Esophagus muscularis mucosa (tissue), 4 donors: ENCODE results near the gene GCLC.

Source experiments
- CTCF ChIP-seq, 3 experiments: fragments of 200-600 bp in 2 of 3; fragments of 450-650 bp in 1 of 3; sonication (generic) in 2 of 3; IDR thresholded peaks; one replicate each; pipeline ENCODE4 v1.5.1; 2017 to 2019; ENCODE audit warnings: antibody characterized with exemption in 3 of 3, mild to moderate bottlenecking in 2 of 3, moderate library complexity in 1 of 3
- EP300 ChIP-seq: sonication (generic); formaldehyde crosslinking; IDR thresholded peaks from one replicate; pipeline ENCODE4 v1.6.1; 2017; ENCODE audit warnings: antibody characterized with exemption
- POLR2A ChIP-seq: fragments of 450-650 bp; IDR thresholded peaks from one replicate; pipeline ENCODE4 v1.6.1; 2017; ENCODE audit warnings: antibody characterized with exemption, moderate library complexity, mild to moderate bottlenecking, low read depth
- POLR2AphosphoS5 ChIP-seq, 2 donors: sonication (generic); formaldehyde crosslinking; IDR thresholded peaks; one replicate each; pipeline ENCODE4 v1.6.1; 2017; ENCODE audit warnings: antibody characterized with exemption in 2 of 2

- TF ChIP-seq POLR2A = no peak
- no peak for TF ChIP-seq CTCF (IDR thresholded peaks at IDR 0.05)
- no peak for TF ChIP-seq POLR2AphosphoS5 (IDR thresholded peaks at IDR 0.05)
- TF ChIP-seq EP300 = no peak
Measured at GRCh38 chr6:53495506-53496499, 49.1 kb downstream of the GCLC start.
